NCI-H1105 treated with DMSO at 0.1 percent for 48 hours (cell line): ENCODE results near the gene DNTT.
A peak's percentile ranks its signal among the peaks of the same experiment; 100 is the strongest.

Experiments used
- DNase-seq: peaks from one replicate; lab custom pipeline; 2025; lab: John Stamatoyannopoulos, UW

DNTT gene

DNA sequence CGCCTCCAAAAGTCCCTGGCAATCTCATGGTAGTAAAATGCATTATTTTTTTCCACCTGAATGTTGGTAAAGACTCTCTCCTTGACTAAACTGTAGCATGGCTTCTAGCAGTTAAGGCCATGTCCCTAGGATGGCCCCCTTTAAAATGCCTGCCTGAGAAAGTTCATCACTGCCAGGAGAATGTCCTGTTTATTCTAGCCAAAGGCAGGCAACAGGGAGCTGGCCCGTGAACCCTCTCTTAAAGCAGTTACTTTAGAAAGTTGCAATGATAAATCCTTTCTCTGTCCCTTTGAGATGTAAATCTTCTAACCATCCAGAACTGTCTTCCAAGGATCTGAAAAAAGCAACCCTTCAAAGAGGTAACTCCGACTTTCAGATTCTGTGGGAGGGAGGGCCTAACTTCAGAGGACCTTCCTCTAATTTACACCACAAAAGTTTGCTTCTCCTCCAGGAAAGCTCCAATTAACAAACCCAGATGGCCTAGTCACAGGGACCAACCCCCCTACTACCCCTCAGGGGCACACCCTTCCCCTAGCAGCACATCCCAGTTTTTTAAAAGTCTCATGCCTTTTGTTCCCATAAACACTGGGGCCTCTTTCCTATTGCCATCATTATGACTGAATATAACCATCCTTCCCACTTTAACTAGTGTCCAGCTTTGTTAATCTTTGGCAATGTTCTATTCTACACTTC is 5.5 kb downstream of the DNTT start:
- no peak for DNase-seq

DNA sequence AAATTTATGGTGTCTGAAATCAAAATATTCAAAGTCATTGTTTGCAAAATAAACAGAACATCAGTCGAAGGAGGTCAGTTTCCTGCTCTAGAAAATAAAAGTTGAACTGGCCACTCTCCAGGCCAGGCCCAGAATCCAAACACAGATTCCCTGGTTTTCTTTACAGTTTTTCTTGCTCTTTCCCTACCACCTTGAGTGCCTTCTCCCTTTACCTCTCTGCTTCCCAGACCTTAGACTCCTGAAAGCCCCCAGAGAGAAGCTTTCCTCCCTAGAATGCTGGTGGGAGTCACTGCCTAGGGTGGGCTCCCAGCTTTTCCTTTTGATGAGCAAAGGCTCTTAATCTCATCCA is 6.1 kb downstream of the DNTT start:
- no peak for DNase-seq

DNA sequence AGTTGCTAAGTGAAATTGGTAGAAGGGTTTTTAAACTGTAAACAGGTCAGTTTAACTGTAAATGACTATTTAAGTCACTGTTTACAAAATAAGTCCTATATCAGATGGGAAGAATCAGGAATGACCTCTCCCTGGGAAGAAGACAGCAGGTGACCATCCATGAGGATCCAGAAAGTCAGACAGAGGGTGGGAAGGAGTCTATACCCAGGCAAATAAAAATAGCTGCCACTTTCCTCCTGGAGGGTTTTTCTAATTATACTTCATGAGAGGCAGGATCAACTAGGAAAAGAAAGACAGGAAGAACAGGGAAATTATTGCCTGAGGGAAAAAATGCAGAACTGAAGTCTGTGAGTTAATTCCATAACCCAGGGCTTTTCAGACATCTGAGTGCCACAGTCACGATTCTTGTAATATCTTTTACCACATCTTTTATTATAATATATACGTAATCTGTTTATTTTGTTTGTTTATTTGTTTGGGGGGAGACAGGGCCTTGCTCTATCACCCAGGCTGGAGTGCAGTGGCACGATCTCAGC is 7.0 kb downstream of the DNTT start:
- no peak for DNase-seq

DNA sequence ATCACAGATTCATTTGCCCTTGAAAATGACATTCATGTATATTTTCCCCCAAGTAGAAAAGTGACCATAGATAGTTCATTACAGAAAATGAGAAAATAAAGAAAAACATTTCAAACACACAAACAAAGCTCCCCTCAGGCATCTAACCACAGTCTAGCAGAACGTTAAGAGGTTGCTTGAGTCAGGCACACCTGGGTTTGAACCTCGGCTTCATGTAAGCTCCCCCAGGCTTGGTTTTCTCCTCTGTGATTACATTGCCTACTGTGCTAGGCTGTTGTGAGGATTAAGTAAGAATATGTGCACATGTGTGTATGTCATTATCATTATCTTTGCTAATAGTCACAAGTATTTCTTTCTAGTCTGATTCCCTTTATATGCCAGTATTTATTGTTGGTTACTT is 9.1 kb downstream of the DNTT start:
- no peak for DNase-seq

DNA sequence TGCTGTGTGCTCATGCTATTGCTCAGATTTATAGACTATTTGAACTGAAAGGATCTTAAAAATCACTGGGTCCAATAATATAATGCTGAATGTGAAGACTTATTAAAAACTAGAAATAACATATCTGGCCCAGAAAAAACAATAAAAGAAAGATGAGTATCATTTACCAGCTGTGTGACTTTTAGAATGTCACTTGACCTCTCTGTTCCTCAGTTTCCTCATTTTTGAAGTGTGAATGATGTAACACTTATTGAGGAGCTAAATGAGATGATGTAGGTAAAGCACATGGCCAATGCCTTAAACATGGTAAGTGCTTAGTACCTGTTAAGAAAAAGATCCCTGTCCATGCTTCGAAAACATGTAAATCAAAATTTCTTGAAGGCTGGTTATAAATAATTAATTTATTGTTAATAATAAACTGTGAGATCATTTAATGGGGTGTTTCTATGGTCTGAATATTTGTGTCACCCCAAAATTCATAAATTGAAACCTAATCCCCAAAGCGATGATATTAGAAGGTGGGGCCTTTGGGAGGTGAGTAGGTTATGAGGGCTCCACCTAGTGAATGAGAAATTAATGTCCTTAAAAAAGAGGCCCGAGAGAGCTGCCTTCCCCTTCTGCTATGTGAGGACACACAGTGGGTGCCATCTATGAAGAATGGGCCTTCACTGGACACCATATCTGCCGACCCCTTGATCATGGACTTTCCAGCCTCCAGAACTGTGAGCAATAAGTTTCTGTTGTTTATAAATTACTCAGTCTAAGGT is 13.0 kb downstream of the DNTT start:
- no peak for DNase-seq

GRCh38 chr10:96319754-96320474 is 15.7 kb downstream of the DNTT start:
- DNase-seq = no peak

DNA sequence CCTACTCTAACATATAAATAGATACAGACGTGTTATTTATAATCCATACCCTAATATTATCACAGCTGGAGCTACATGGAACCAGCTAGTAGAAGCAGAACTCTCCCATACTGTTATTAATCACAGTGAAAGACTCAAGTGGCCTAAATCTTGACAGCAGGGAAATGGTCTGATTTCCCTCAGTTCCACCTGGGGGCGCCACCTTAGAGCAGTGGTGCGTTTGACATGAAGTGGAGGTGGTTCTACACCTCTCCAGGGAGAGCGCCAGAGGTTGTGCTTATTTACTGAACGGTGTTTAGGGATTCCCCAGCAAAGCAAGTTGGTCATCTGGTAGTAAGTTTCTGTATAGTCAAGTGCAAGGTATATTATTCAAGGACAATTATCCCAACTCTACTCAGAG is 17.6 kb downstream of the DNTT start:
- no peak for DNase-seq

GRCh38 chr10:96322275-96322674 is 18.0 kb downstream of the DNTT start:
- DNase-seq = no peak

- DNase-seq = no peak
These were observed 20.2 kb downstream of the DNTT start for GRCh38 chr10:96324447-96324846.

- DNase-seq = no peak
These were observed 21.6 kb downstream of the DNTT start for GRCh38 chr10:96325719-96326373.

DNA sequence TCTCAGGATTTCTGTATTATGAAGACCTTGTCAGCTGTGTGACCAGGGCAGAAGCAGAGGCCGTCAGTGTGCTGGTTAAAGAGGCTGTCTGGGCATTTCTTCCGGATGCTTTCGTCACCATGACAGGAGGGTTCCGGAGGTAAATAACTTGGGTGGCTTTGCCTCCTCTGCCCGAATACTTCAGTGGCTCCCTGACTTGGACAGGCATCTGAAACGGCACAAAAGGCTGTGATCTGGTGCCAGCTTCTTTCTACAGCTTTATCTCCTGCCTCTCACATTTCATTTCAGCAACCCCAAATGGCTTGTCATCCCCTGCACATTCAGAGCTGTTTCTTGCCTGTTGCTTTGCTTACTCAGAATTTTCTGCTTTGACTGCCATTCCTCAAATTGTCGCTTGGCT is 23.2 kb downstream of the DNTT start:
- DNase-seq = no peak

DNA sequence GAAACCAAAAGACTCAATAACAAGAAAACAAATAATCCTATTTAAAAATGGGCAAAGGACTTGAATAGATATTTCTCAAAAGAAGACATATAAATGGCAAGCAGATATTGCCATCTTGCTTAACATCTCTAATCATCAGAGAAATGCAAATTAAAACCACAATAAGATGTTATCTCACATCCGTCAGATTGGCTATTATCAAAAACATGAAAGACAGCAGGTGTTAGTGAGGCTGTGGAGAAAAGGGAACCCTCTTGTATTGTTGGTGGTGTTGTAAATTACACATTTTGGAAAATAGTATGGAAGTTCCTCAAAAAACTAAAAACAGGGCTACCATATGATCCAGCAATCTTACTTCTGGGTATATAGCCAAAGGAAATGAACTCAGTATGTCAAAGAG is 28.9 kb downstream of the DNTT start:
- DNase-seq = no peak

GRCh38 chr10:96334616-96335526 is 30.6 kb downstream of the DNTT start:
- peak; percentile 19 for DNase-seq

DNA sequence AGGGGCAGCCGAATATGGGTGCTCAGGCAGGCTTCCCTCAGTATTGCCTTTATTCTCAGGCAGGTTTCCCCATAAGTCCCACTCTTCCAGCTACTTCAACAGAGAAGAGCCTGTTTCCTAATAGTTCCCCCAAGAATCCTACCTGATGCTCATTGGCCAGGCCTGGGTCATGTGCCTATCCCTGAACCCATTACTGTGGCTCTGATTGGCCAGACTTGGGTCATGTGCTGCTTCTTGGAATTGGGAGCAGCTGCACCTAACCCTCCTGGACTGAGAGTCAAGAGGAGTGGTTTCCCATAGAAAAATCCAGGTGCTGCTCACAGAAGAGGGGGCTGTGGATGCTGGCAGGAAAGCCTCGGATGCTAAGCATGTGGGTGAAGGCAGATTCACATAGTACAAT is 32.9 kb downstream of the DNTT start:
- DNase-seq = no peak

GRCh38 chr10:96338279-96338925 is 34.2 kb downstream of the DNTT start:
- no peak for DNase-seq

DNA sequence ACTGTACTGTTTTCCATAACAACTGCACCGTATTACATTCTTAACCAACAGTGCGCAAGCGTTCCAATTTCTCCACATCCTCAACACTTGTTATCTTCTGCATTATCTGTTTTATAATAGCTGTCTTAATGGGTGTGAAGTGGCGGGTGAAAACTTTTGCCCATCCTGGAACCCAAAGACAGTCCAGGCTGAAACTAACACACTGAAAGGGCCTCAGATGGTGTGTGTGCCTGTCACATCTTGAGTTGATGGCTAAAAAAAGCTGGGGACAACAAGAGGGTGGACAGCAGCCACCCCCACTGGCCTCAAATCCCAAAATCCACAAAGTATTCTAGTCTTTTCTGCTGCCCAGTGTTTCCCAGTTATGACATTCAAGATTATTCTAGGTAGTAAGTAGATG is 35.1 kb downstream of the DNTT start:
- no peak for DNase-seq

- peak; percentile 56 for DNase-seq
These were observed 36.0 kb downstream of the DNTT start for GRCh38 chr10:96339956-96340904.

DNA sequence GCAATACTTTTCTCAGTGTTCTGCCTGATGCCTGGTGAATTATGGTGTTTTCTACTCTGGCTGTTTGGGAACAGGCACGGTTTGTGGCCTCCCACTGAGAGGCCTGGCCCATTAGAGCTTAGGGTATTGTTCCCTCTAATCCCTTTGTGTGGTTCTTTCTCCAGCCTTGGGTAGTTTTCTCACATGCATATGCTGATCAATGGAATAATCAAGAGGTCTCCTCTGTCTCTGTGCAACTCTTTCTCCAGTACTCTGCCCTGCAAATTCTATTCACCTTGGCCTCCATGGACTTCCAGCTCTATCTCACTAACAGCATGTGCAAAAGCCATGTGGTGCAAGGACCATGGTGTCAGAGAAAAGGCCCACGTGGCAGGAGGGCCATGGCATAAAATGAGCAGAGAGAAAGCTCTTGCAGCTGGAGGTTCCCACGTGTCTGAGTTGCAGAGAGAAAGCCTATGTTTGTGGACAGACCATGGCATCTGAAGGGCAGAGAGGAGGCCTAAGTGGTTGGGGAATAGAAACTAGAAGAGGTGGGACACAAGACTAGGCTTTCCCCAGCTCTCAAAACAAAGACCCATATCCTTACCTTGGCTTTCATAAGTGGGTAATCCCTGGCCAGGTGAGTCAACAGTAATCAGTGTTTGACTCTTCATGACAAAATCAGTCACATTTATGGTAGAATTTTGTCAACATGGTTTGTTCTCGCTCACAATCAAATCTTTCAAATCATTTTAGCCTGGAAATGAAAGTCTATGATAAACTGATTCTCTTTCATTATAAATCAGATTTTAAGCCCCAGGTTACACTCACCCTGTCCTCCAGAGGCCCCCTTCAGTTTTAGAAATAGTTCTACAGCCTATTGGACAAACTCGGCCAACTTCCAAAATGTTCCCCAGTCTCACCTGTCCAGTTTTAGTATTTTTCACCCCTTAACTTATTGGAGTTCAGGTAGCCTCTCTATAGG is 37.3 kb downstream of the DNTT start:
- DNase-seq = no peak
